ENCODE measurements around the gene TBPL1. TPM values are rescaled to one million over a fixed set of nuclear protein-coding genes. Genes with fewer than 3 reads are reported as not detected.

TBPL1 gene
- total and polyA plus RNA-seq, 2 of the 13 experiments (the other 11 are each of a cell fraction or from before 2014, with no cell fraction given) = 25.3 to 39.3 TPM

DNA sequence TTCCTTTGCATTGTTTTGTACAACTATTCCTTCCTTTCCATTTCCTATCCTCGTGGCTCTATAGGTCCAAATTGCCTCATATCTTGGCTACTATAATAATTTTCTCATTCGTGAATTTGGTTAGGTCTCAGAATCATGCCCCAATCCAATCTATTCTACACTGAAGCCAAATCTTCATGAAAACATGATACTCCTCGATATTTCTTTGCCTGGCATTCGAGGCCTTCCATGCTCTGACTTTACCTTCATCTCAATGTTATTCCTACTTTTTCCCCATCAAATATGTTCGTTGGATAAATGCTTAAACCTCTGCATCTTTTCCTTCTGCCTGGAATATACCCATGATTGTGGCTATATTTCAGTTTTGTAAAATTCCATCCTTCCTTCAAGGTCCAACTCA is 33.7 kb upstream of the TBPL1 start:
- ATAC-seq (no peak), FAIRE-seq (no peak), DNase-seq (ENCODE audit: low spot score) (no peak)
- Histone ChIP-seq H3K27ac (ENCODE audit: extremely low read length, insufficient read depth, low read length) (no peak overlapping the region), H3K9me3 (ENCODE audit: low read length) (no peaks in the 10 kb centered on the region), H3K4me3 (replicated peaks in 1 of 3; ENCODE audit: insufficient read depth in 1 of 3, low read depth in 2 of 3, low read length in 3 of 3) (no peak overlapping the region), H3K4me2 (ENCODE audit: low read depth, low read length) (no peak overlapping the region), H3K4me1 (ENCODE audit: insufficient read depth, low read length) (no peaks in the 10 kb centered on the region), H3K79me2 (ENCODE audit: insufficient read depth, low read length) (no peaks in the 10 kb centered on the region), H3K27me3 (ENCODE audit: control insufficient read depth in 1 of 2, insufficient read depth in 2 of 2, low read length in 2 of 2) (no peaks in the 10 kb centered on the region), H3K9ac (ENCODE audit: insufficient read depth, low read depth, low read length) (no peak overlapping the region), H2AFZ (ENCODE audit: low read length) (no peak overlapping the region), H4K20me1 (ENCODE audit: insufficient read depth, low read length) (no peaks in the 10 kb centered on the region), H3K36me3 (replicated peaks in 1 of 2; ENCODE audit: control insufficient read depth in 1 of 2, insufficient read depth in 2 of 2, low read length in 2 of 2) (no peaks in the 10 kb centered on the region)
- intact Hi-C loops (cut with micrococcal nuclease; ENCODE audit: unreplicated experiment) = no loop called here
- in situ Hi-C loops (cut with HindIII; ENCODE audit: extremely low pct_ligation_motif_present, low pct_unique_long_range_greater_than_20kb) = loop anchor here (5.0 kb wide), 2 partner anchors 82 to 352 kb away; no protein-coding TSS in a partner anchor
- ChIA-PET POLR2A (no interaction called here), CTCF (ENCODE audit: low intra/inter-chr PET ratio, low total read pairs) (no interaction called here)
- WGBS (ENCODE audit: low lambda C conversion rate) = 2% methylated on average over 5 of the region's 5 CpGs
- no TSS peak for BruUV-seq (replicated peaks)
- TF ChIP-seq ZNF383 (CRISPR knock-in tag; IDR thresholded peaks at IDR 0.05; ENCODE audit: borderline replicate concordance) (no peak), ZNF143 (CRISPR knock-in tag; IDR thresholded peaks at IDR 0.05) (no peak), NR1H2 (CRISPR knock-in tag; IDR thresholded peaks at IDR 0.05; ENCODE audit: borderline replicate concordance, low read depth) (no peak), ZBTB38 (CRISPR knock-in tag; IDR thresholded peaks at IDR 0.05) (no peak), TAF15 (IDR thresholded peaks at IDR 0.05; ENCODE audit: low read depth, low read length, poor library complexity, severe bottlenecking) (no peak), MZF1 (CRISPR knock-in tag; IDR thresholded peaks at IDR 0.05; ENCODE audit: borderline replicate concordance) (no peak), DMAP1 (CRISPR knock-in tag; IDR thresholded peaks at IDR 0.05) (no peak)
- TF ChIP-seq, protein P1, sequence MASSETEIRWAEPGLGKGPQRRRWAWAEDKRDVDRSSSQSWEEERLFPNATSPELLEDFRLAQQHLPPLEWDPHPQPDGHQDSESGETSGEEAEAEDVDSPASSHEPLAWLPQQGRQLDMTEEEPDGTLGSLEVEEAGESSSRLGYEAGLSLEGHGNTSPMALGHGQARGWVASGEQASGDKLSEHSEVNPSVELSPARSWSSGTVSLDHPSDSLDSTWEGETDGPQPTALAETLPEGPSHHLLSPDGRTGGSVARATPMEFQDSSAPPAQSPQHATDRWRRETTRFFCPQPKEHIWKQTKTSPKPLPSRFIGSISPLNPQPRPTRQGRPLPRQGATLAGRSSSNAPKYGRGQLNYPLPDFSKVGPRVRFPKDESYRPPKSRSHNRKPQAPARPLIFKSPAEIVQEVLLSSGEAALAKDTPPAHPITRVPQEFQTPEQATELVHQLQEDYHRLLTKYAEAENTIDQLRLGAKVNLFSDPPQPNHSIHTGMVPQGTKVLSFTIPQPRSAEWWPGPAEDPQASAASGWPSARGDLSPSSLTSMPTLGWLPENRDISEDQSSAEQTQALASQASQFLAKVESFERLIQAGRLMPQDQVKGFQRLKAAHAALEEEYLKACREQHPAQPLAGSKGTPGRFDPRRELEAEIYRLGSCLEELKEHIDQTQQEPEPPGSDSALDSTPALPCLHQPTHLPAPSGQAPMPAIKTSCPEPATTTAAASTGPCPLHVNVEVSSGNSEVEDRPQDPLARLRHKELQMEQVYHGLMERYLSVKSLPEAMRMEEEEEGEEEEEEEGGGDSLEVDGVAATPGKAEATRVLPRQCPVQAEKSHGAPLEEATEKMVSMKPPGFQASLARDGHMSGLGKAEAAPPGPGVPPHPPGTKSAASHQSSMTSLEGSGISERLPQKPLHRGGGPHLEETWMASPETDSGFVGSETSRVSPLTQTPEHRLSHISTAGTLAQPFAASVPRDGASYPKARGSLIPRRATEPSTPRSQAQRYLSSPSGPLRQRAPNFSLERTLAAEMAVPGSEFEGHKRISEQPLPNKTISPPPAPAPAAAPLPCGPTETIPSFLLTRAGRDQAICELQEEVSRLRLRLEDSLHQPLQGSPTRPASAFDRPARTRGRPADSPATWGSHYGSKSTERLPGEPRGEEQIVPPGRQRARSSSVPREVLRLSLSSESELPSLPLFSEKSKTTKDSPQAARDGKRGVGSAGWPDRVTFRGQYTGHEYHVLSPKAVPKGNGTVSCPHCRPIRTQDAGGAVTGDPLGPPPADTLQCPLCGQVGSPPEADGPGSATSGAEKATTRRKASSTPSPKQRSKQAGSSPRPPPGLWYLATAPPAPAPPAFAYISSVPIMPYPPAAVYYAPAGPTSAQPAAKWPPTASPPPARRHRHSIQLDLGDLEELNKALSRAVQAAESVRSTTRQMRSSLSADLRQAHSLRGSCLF (CRISPR knock-in tag; IDR thresholded peaks at IDR 0.05; ENCODE audit: borderline replicate concordance) = no peak
- TF ChIP-seq, protein P2, sequence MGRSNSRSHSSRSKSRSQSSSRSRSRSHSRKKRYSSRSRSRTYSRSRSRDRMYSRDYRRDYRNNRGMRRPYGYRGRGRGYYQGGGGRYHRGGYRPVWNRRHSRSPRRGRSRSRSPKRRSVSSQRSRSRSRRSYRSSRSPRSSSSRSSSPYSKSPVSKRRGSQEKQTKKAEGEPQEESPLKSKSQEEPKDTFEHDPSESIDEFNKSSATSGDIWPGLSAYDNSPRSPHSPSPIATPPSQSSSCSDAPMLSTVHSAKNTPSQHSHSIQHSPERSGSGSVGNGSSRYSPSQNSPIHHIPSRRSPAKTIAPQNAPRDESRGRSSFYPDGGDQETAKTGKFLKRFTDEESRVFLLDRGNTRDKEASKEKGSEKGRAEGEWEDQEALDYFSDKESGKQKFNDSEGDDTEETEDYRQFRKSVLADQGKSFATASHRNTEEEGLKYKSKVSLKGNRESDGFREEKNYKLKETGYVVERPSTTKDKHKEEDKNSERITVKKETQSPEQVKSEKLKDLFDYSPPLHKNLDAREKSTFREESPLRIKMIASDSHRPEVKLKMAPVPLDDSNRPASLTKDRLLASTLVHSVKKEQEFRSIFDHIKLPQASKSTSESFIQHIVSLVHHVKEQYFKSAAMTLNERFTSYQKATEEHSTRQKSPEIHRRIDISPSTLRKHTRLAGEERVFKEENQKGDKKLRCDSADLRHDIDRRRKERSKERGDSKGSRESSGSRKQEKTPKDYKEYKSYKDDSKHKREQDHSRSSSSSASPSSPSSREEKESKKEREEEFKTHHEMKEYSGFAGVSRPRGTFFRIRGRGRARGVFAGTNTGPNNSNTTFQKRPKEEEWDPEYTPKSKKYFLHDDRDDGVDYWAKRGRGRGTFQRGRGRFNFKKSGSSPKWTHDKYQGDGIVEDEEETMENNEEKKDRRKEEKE (IDR thresholded peaks at IDR 0.05) = no peak
